Measurements from ENCODE around the gene CAMKK2.

DNA sequence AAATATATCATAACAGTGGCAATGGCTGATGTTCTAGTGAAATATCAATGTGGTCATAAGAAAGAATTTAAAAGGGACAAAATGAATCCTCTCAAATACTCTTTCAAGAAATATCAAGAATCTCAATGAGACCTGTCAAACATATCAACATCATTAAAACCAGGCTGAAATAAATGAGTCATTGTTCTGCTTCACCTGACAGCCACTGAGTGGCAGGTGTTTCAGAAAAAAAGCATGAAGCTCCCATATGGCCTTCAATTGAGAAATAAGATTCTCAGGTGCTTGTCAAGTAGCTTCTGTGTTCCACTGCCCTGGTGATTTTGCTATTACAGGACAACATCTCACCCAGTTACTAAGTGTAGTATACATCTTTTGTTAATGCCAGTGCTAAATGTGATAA lies 34.2 kb upstream of the CAMKK2 start:
- TF ChIP-seq JUND (IDR thresholded peaks at IDR 0.05) (no peak), NR2F2 (IDR thresholded peaks at IDR 0.05) (no peak), EGR1 (IDR thresholded peaks at IDR 0.05; ENCODE audit: low read depth in 2 of 2) (no peak)
- TF ChIP-seq, protein P1, sequence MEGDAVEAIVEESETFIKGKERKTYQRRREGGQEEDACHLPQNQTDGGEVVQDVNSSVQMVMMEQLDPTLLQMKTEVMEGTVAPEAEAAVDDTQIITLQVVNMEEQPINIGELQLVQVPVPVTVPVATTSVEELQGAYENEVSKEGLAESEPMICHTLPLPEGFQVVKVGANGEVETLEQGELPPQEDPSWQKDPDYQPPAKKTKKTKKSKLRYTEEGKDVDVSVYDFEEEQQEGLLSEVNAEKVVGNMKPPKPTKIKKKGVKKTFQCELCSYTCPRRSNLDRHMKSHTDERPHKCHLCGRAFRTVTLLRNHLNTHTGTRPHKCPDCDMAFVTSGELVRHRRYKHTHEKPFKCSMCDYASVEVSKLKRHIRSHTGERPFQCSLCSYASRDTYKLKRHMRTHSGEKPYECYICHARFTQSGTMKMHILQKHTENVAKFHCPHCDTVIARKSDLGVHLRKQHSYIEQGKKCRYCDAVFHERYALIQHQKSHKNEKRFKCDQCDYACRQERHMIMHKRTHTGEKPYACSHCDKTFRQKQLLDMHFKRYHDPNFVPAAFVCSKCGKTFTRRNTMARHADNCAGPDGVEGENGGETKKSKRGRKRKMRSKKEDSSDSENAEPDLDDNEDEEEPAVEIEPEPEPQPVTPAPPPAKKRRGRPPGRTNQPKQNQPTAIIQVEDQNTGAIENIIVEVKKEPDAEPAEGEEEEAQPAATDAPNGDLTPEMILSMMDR (IDR thresholded peaks at IDR 0.05; ENCODE audit: low read depth, low read length, missing input control) = no peak
- TF ChIP-seq, protein P2, sequence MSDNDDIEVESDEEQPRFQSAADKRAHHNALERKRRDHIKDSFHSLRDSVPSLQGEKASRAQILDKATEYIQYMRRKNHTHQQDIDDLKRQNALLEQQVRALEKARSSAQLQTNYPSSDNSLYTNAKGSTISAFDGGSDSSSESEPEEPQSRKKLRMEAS (IDR thresholded peaks at IDR 0.05) = no peak

Data from liver (tissue), 3 donors.